H9 (cell line): Measurements from ENCODE around the gene SNAP47. TPM values are rescaled to one million over a fixed set of nuclear protein-coding genes. Genes with fewer than 3 reads are reported as not detected.

Source experiments
- DNase-seq: peaks from one replicate; pipeline ENCODE4 v3.0.0-alpha.2; 2017
- H2AFZ ChIP-seq: one replicate; pipeline ENCODE4 v1.6.1; 2013; ENCODE audit warnings: mild to moderate bottlenecking, low read length, control low read depth, moderate library complexity
- H2AK5ac ChIP-seq: 2 replicates; pipeline ENCODE4 v1.6.1; 2013; ENCODE audit warnings: low read length, control low read depth, mixed read lengths; ENCODE audit not compliant: insufficient read length
- H2BK120ac ChIP-seq: one replicate; pipeline ENCODE4 v1.6.1; 2013; ENCODE audit warnings: low read depth, mild to moderate bottlenecking, low read length, control low read depth, inconsistent platforms; ENCODE audit not compliant: poor library complexity, severe bottlenecking
- H2BK12ac ChIP-seq: 2 replicates; pipeline ENCODE4 v1.6.1; 2013; ENCODE audit warnings: low read length, control low read depth, mixed read lengths, low read depth; ENCODE audit not compliant: insufficient read length
- H2BK15ac ChIP-seq: 2 replicates; pipeline ENCODE4 v1.6.1; 2013; ENCODE audit warnings: low read depth, low read length, control low read depth
- H2BK20ac ChIP-seq: one replicate; pipeline ENCODE4 v1.6.1; 2013; ENCODE audit warnings: low read depth, mild to moderate bottlenecking, low read length, control low read depth, inconsistent platforms; ENCODE audit not compliant: poor library complexity, severe bottlenecking
- H2BK5ac ChIP-seq: 2 replicates; pipeline ENCODE4 v1.6.1; 2013; ENCODE audit warnings: low read length, control low read depth, mixed read lengths; ENCODE audit not compliant: insufficient read length
- H3K14ac ChIP-seq: 2 replicates; pipeline ENCODE4 v1.6.1; 2013; ENCODE audit warnings: low read length, control low read depth; ENCODE audit not compliant: insufficient read depth
- H3K18ac ChIP-seq: 2 replicates; pipeline ENCODE4 v1.6.1; 2013; ENCODE audit warnings: low read depth, mild to moderate bottlenecking, mixed read lengths, low read length, control low read depth; ENCODE audit not compliant: insufficient read length
- H3K23ac ChIP-seq: 2 replicates; pipeline ENCODE4 v1.6.1; 2013; ENCODE audit warnings: low read length, control low read depth, mixed read lengths, low read depth; ENCODE audit not compliant: insufficient read length
- H3K23me2 ChIP-seq: 2 replicates; pipeline ENCODE4 v1.6.1; 2013; ENCODE audit warnings: low read depth, mild to moderate bottlenecking, mixed read lengths, low read length, control low read depth; ENCODE audit not compliant: insufficient read length, poor library complexity, severe bottlenecking
- H3K27ac ChIP-seq: 2 replicates; pipeline ENCODE4 v1.5.1; 2013; ENCODE audit warnings: low read length, control low read depth, mixed read lengths, low read depth; ENCODE audit not compliant: insufficient read length
- H3K27me3 ChIP-seq: 2 replicates; pipeline ENCODE4 v1.6.1; 2013; ENCODE audit warnings: low read length, control low read depth, inconsistent platforms; ENCODE audit not compliant: insufficient read depth
- H3K4ac ChIP-seq: 2 replicates; pipeline ENCODE4 v1.6.1; 2013; ENCODE audit warnings: low read depth, mild to moderate bottlenecking, control low read depth, inconsistent platforms, low read length, moderate library complexity
- H3K4me1 ChIP-seq: 2 replicates; pipeline ENCODE4 v1.6.1; 2013; ENCODE audit warnings: low read length, control low read depth, inconsistent platforms; ENCODE audit not compliant: insufficient read depth
- H3K4me2 ChIP-seq: 2 replicates; pipeline ENCODE4 v1.6.1; 2013; ENCODE audit warnings: low read length, control low read depth, mixed read lengths; ENCODE audit not compliant: insufficient read length, insufficient read depth
- H3K56ac ChIP-seq: 2 replicates; pipeline ENCODE4 v1.6.1; 2013; ENCODE audit warnings: low read depth, mild to moderate bottlenecking, mixed read lengths, low read length, control low read depth; ENCODE audit not compliant: insufficient read length
- H3K79me1 ChIP-seq: 2 replicates; pipeline ENCODE4 v1.6.1; 2013; ENCODE audit warnings: low read depth, mild to moderate bottlenecking, moderate library complexity, low read length, control low read depth, inconsistent platforms; ENCODE audit not compliant: insufficient read depth, poor library complexity, severe bottlenecking
- H3K79me2 ChIP-seq: 2 replicates; pipeline ENCODE4 v1.6.1; 2013; ENCODE audit warnings: low read length, control low read depth, inconsistent platforms; ENCODE audit not compliant: insufficient read depth
- H3K9ac ChIP-seq: 2 replicates; pipeline ENCODE4 v1.6.1; 2013; ENCODE audit warnings: low read length, control low read depth, mixed read lengths; ENCODE audit not compliant: insufficient read length; ENCODE audit errors: extremely low read depth
- H3K9me3 ChIP-seq: one replicate; pipeline ENCODE4 v1.6.1; 2013; ENCODE audit warnings: low read depth, low read length, inconsistent platforms; ENCODE audit not compliant: control insufficient read depth
- H3T11ph ChIP-seq: one replicate; pipeline ENCODE4 v1.6.1; 2013; ENCODE audit warnings: mild to moderate bottlenecking, low read length, control low read depth, inconsistent platforms
- H4K20me1 ChIP-seq: one replicate; pipeline ENCODE4 v1.6.1; 2013; ENCODE audit not compliant: control insufficient read depth, insufficient read length, insufficient read depth
- H4K5ac ChIP-seq: 2 replicates; pipeline ENCODE4 v1.6.1; 2013; ENCODE audit warnings: low read depth, mild to moderate bottlenecking, mixed read lengths, low read length, control low read depth; ENCODE audit not compliant: insufficient read length
- H4K8ac ChIP-seq: replicated peaks from 2 replicates; pipeline ENCODE4 v1.6.1; 2013; ENCODE audit warnings: low read length, control low read depth, mixed read lengths, low read depth; ENCODE audit not compliant: insufficient read length
- H4K91ac ChIP-seq: 2 replicates; pipeline ENCODE4 v1.6.1; 2013; ENCODE audit warnings: low read depth, mild to moderate bottlenecking, moderate library complexity, mixed read lengths, low read length, control low read depth; ENCODE audit not compliant: insufficient read length
- H3K27ac Mint-ChIP-seq, 3 experiments: 2 replicates in 2 of 3; 3 replicates in 1 of 3; pipeline ENCODE4 v1.8.0; 2020 to 2021; ENCODE audit warnings: mixed read lengths in 3 of 3, mild to moderate bottlenecking in 1 of 3, moderate library complexity in 1 of 3
- H3K27me3 Mint-ChIP-seq: 2 replicates; pipeline ENCODE4 v1.8.0; 2021; ENCODE audit warnings: low read depth, mild to moderate bottlenecking, moderate library complexity, mixed read lengths
- H3K36me3 Mint-ChIP-seq, 3 experiments: 2 replicates in 2 of 3; 3 replicates in 1 of 3; pipeline ENCODE4 v1.8.0; 2020 to 2021; ENCODE audit warnings: low read depth in 3 of 3, mixed read lengths in 3 of 3; ENCODE audit not compliant: insufficient read depth in 1 of 3
- H3K4me1 Mint-ChIP-seq, 2 experiments: 2 replicates each; pipeline ENCODE4 v1.8.0; 2020; ENCODE audit warnings: mixed read lengths in 2 of 2
- H3K4me3 Mint-ChIP-seq, 2 experiments: 2 replicates in 1 of 2; 3 replicates in 1 of 2; pipeline ENCODE4 v1.8.0; 2020 to 2021; ENCODE audit warnings: mild to moderate bottlenecking in 2 of 2, mixed read lengths in 2 of 2, moderate library complexity in 1 of 2
- H3K9me3 Mint-ChIP-seq, 2 experiments: 2 replicates in 1 of 2; 3 replicates in 1 of 2; pipeline ENCODE4 v1.8.0; 2020; ENCODE audit warnings: mild to moderate bottlenecking in 2 of 2, mixed read lengths in 2 of 2, moderate library complexity in 1 of 2
- CTCF ChIP-seq: fragments of 200-600 bp; sonication (generic); conservative IDR thresholded peaks from 3 replicates; pipeline ENCODE4 v1.8.0; 2021; ENCODE audit warnings: antibody characterized with exemption, mild to moderate bottlenecking
- WGBS: extraction: QIAGEN DNeasy Blood & Tissue Kit; methylation state at CpG from one replicate; pipeline ENCODE4 v1.1.7; 2013; ENCODE audit warnings: missing lambda C conversion rate, low lambda C conversion rate, mixed read lengths; ENCODE audit not compliant: insufficient read length; ENCODE audit errors: extremely low coverage; 5-methylcytosine and 5-hydroxymethylcytosine counted together
- total RNA-seq: library from RNA; stranded (reverse); gene quantifications from 2 replicates; pipeline ENCODE4 v1.2.1, GENCODE V29; 2021

SNAP47 gene
- total RNA-seq, 1 experiment from 2014 or later, result 44.1 TPM

GRCh38 chr1:227791425-227792143 lies 56.3 kb downstream of the SNAP47 start:
- Histone ChIP-seq H3K9ac (no peak overlapping the region), H2AFZ (no peak overlapping the region), H2BK120ac (no peak overlapping the region), H3K79me1 (no peaks in the 10 kb centered on the region), H3K56ac (no peak overlapping the region), H3T11ph (no peak overlapping the region), H2BK20ac (no peak overlapping the region), H3K9me3 (no peaks in the 10 kb centered on the region), H2BK15ac (no peak overlapping the region), H4K91ac (no peak overlapping the region), H2BK12ac (no peak overlapping the region), H4K5ac (no peak overlapping the region), H3K18ac (no peak overlapping the region), H4K20me1 (no peaks in the 10 kb centered on the region), H4K8ac (no peak overlapping the region), H3K4ac (no peak overlapping the region), H3K4me1 (no peaks in the 10 kb centered on the region), H3K14ac (no peak overlapping the region), H2BK5ac (no peak overlapping the region), H3K79me2 (no peaks in the 10 kb centered on the region), H3K27ac (no peak overlapping the region), H3K27me3 (peaks cover 2% of the 10 kb centered on the region; the same call in 1 of the 2 replicates), H3K4me2 (no peak overlapping the region), H3K23ac (no peak overlapping the region), H2AK5ac (no peak overlapping the region), H3K23me2 (peaks cover 15% of the 10 kb centered on the region)
- Mint-ChIP-seq H3K27ac (no peak overlapping the region), H3K27me3 (peaks cover 39% of the 10 kb centered on the region), H3K36me3 (no peaks in the 10 kb centered on the region), H3K4me1 (peaks cover 20 to 38% of the 10 kb centered on the region in 2 experiments), H3K4me3 (no peak overlapping the region), H3K9me3 (no peaks in the 10 kb centered on the region)
- TF ChIP-seq CTCF, result no peak
- DNase-seq, result no peak
- WGBS, result no CpG with 5 or more reads among the region's 6 CpGs
